Endothelial cell of hepatic sinusoid (primary cell): Measurements from ENCODE around the gene MMP13.
"Not testable (repeated sequence)": the region's sequence is repeated elsewhere in the genome, so short reads cannot be mapped to it uniquely, and the experiment has no call there.

Experiments
- in situ Hi-C: cut with HindIII; loops from 2 replicates; pipeline ENCODE4 v1.10.0; 2017; ENCODE audit warnings: low sequenced_read_pairs

Gene MMP13

GRCh38 chr11:102905848-102906247, 49.7 kb downstream of the MMP13 start:
- in situ Hi-C loops = not testable (repeated sequence)

- in situ Hi-C loops = not testable (repeated sequence)
These were observed 51.6 kb downstream of the MMP13 start for GRCh38 chr11:102903895-102904294.

- in situ Hi-C loops = no loop called here
These were observed 55.2 kb downstream of the MMP13 start for GRCh38 chr11:102900346-102900745.
